HepG2 (cell line): ENCODE measurements around the gene ATP23. TPM values are rescaled to one million over a fixed set of nuclear protein-coding genes. Genes with fewer than 3 reads are reported as not detected.

ENCODE experiments used
- CENPT ChIP-seq: sonication (generic); formaldehyde crosslinking; IDR thresholded peaks from 2 replicates; pipeline ENCODE4 v1.8.0; 2022; ENCODE audit warnings: low read depth, mild to moderate bottlenecking, moderate library complexity, missing genetic modification reagents
- DNMT3B ChIP-seq: conservative IDR thresholded peaks from 2 replicates; pipeline ENCODE4 v1.6.1; 2016; ENCODE audit warnings: missing biosample characterization, control low read depth
- HDAC6 ChIP-seq: fragments of 200-600 bp; sonication (generic); IDR thresholded peaks from 2 replicates; pipeline ENCODE4 v1.7.0; 2017; ENCODE audit warnings: mild to moderate bottlenecking, antibody characterized with exemption, low read length, low read depth
- MTA1 ChIP-seq: sonication (generic); formaldehyde crosslinking; IDR thresholded peaks from 2 replicates; pipeline ENCODE4 v1.4.0; 2020; ENCODE audit warnings: missing genetic modification reagents, mild to moderate bottlenecking, borderline replicate concordance
- THYN1 ChIP-seq: sonication (generic); formaldehyde crosslinking; IDR thresholded peaks from 2 replicates; pipeline ENCODE4 v1.8.1; 2023; ENCODE audit warnings: low read depth, mild to moderate bottlenecking, moderate library complexity, missing genetic modification reagents, borderline replicate concordance
- ZMYM4 ChIP-seq: sonication (generic); formaldehyde crosslinking; IDR thresholded peaks from 2 replicates; pipeline ENCODE4 v1.8.1; 2023; ENCODE audit warnings: mild to moderate bottlenecking, missing genetic modification reagents
- ZNF224 ChIP-seq: sonication (generic); formaldehyde crosslinking; IDR thresholded peaks from 2 replicates; pipeline ENCODE4 v1.5.0; 2020; ENCODE audit warnings: mild to moderate bottlenecking, missing genetic modification reagents
- ZNF543 ChIP-seq: sonication (generic); formaldehyde crosslinking; IDR thresholded peaks from 2 replicates; pipeline ENCODE4 v1.4.0; 2020; ENCODE audit warnings: mild to moderate bottlenecking, missing genetic modification reagents
- ZNF567 ChIP-seq: sonication (generic); formaldehyde crosslinking; IDR thresholded peaks from 2 replicates; pipeline ENCODE4 v1.8.1; 2023; ENCODE audit warnings: mild to moderate bottlenecking, missing genetic modification reagents, borderline replicate concordance
- polyA plus RNA-seq, 8 experiments: library from polyadenylated mRNA; depleted of rRNA in 3 of 8; stranded (reverse) in 7 of 8; unstranded in 1 of 8; fragments of >200 nt; fragmentation: Illumina TruSeq in 4 of 8; extraction: Trizol in 4 of 8; gene quantifications; 2 replicates each; pipeline versions ENCODE4 v1.2.1 to v1.2.3, GENCODE V29; 2011 to 2016; ENCODE audit warnings: low read depth in 4 of 8, missing spikeins in 1 of 8, mixed read lengths in 1 of 8; ENCODE audit not compliant: insufficient read depth in 1 of 8
- total RNA-seq, 5 experiments: library from RNA; depleted of rRNA; stranded (reverse); fragments of >200 nt; fragmentation: Illumina TruSeq; extraction: Trizol; gene quantifications; 2 replicates each; pipeline ENCODE4 v1.2.3, GENCODE V29; 2016; ENCODE audit warnings: low read depth in 1 of 5
- TF ChIP-seq, protein P1 (sequence below), 2 experiments: fragments of 450-650 bp in 1 of 2; sonication (generic) in 1 of 2; formaldehyde crosslinking in 1 of 2; IDR thresholded peaks; 2 replicates each; pipeline versions ENCODE4 v1.6.1 to v1.8.0; 2016 to 2022; ENCODE audit warnings: antibody characterized with exemption in 1 of 2, mild to moderate bottlenecking in 1 of 2, missing genetic modification reagents in 1 of 2
- TF ChIP-seq, protein P2 (sequence below): sonication (generic); formaldehyde crosslinking; IDR thresholded peaks from 2 replicates; pipeline ENCODE4 v1.4.0; 2020; ENCODE audit warnings: low read depth, mild to moderate bottlenecking, missing genetic modification reagents
- TF ChIP-seq, protein P3 (sequence below): sonication (generic); formaldehyde crosslinking; IDR thresholded peaks from 2 replicates; pipeline ENCODE4 v1.9.0; 2021; ENCODE audit warnings: missing genetic modification reagents, mild to moderate bottlenecking, borderline replicate concordance

ATP23 gene
- total and polyA plus RNA-seq, 2 of the 13 experiments (the other 11 are each of a cell fraction or from before 2014, with no cell fraction given), result 12.1 to 14.7 TPM

DNA sequence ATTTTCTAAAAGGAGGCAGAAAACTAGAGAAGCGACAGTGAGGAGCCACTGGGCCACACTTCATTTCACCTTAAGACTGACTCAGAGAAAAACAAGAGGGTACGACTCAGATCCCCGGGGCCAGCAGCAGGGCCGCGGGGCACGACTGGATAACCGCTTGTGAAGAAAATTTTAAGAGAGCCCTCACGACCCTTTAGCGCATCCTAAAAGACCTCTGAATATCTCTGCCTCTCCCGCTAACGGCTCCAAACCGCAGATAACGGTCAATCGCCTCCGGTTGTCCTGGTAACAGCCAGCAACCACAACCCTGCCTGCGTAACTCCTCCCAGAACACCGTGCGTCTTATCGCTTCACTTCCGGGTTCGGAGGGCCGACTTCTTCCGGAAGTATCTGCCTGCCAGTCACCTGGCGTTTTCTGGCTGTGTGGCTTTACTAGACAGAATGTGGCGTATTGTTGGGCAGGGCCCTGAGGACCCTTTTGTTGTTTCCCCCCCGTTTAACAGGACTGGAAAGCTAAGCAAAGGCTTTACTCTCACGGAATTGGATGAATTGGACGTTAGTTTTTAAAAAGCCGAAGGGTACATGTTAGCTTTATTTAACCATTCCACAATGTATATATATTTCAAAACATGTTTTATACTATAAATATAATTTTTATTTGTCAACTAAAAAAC lies 5.4 kb upstream of the ATP23 start (continued):
- TF ChIP-seq, protein P1, sequence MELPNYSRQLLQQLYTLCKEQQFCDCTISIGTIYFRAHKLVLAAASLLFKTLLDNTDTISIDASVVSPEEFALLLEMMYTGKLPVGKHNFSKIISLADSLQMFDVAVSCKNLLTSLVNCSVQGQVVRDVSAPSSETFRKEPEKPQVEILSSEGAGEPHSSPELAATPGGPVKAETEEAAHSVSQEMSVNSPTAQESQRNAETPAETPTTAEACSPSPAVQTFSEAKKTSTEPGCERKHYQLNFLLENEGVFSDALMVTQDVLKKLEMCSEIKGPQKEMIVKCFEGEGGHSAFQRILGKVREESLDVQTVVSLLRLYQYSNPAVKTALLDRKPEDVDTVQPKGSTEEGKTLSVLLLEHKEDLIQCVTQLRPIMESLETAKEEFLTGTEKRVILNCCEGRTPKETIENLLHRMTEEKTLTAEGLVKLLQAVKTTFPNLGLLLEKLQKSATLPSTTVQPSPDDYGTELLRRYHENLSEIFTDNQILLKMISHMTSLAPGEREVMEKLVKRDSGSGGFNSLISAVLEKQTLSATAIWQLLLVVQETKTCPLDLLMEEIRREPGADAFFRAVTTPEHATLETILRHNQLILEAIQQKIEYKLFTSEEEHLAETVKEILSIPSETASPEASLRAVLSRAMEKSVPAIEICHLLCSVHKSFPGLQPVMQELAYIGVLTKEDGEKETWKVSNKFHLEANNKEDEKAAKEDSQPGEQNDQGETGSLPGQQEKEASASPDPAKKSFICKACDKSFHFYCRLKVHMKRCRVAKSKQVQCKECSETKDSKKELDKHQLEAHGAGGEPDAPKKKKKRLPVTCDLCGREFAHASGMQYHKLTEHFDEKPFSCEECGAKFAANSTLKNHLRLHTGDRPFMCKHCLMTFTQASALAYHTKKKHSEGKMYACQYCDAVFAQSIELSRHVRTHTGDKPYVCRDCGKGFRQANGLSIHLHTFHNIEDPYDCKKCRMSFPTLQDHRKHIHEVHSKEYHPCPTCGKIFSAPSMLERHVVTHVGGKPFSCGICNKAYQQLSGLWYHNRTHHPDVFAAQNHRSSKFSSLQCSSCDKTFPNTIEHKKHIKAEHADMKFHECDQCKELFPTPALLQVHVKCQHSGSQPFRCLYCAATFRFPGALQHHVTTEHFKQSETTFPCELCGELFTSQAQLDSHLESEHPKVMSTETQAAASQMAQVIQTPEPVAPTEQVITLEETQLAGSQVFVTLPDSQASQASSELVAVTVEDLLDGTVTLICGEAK (IDR thresholded peaks at IDR 0.05), result peak; percentile 56
- TF ChIP-seq, protein P1 (CRISPR knock-in tag; IDR thresholded peaks at IDR 0.05), result no peak; the same call in 1 of the 2 replicates
- TF ChIP-seq CENPT, result no peak
- no peak for TF ChIP-seq MTA1 (CRISPR knock-in tag)
- TF ChIP-seq ZNF543, result no peak
- TF ChIP-seq, protein P2, sequence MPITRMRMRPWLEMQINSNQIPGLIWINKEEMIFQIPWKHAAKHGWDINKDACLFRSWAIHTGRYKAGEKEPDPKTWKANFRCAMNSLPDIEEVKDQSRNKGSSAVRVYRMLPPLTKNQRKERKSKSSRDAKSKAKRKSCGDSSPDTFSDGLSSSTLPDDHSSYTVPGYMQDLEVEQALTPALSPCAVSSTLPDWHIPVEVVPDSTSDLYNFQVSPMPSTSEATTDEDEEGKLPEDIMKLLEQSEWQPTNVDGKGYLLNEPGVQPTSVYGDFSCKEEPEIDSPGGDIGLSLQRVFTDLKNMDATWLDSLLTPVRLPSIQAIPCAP (CRISPR knock-in tag), result no peak
- no peak for TF ChIP-seq DNMT3B
- no peak for TF ChIP-seq ZNF224 (CRISPR knock-in tag)
- no peak for TF ChIP-seq THYN1 (CRISPR knock-in tag)
- TF ChIP-seq ZNF567 (CRISPR knock-in tag), result no peak
- TF ChIP-seq ZMYM4 (CRISPR knock-in tag), result peak; percentile 73
- TF ChIP-seq, protein P3, sequence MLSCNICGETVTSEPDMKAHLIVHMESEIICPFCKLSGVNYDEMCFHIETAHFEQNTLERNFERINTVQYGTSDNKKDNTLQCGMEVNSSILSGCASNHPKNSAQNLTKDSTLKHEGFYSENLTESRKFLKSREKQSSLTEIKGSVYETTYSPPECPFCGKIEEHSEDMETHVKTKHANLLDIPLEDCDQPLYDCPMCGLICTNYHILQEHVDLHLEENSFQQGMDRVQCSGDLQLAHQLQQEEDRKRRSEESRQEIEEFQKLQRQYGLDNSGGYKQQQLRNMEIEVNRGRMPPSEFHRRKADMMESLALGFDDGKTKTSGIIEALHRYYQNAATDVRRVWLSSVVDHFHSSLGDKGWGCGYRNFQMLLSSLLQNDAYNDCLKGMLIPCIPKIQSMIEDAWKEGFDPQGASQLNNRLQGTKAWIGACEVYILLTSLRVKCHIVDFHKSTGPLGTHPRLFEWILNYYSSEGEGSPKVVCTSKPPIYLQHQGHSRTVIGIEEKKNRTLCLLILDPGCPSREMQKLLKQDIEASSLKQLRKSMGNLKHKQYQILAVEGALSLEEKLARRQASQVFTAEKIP, result no peak
- no peak for TF ChIP-seq HDAC6
